K562 (cell line): ENCODE data around the gene NAV2. TPM values are rescaled to one million over a fixed set of nuclear protein-coding genes. Genes with fewer than 3 reads are reported as not detected.

Experiments
- ATAC-seq: fragments of 200-7000 bp; cut with Tn5 transposase; 3 replicates; pipeline ENCODE4 v1.9.1; 2020; ENCODE audit warnings: moderate library complexity
- BruUV-seq: library from RNA; stranded (reverse); fragments of 400-500 nt; replicated peaks from 2 replicates; lab custom pipeline; 2021; lab: Mats Ljungman, UMichigan
- CTCF ChIA-PET: fragments of 300-600 bp; formaldehyde crosslinking; extraction: SDS; loops from one replicate; lab custom pipeline; 2021; ENCODE audit warnings: low intra/inter-chr PET ratio; lab: Yijun Ruan, JAX
- POLR2A ChIA-PET: fragments of 300-600, 350-650 bp; sonication (Branson Sonifier 250); formaldehyde crosslinking; extraction: SDS; loops from one replicate; lab custom pipeline; 2021; ENCODE audit warnings: antibody characterized with exemption, inconsistent platforms; lab: Yijun Ruan, JAX
- DNase-seq, 4 experiments: peaks; one replicate each; pipeline versions ENCODE4 v3.0.0 to v3.0.0-alpha.2; 2011 to 2018; ENCODE audit warnings: low spot score in 3 of 4, mixed read lengths in 3 of 4; ENCODE audit errors: extremely low read depth in 1 of 4
- FAIRE-seq: peaks from 2 replicates; lab custom pipeline; 2011; peaks lifted over from hg19 to GRCh38; lab: Jason Lieb, UNC
- H2AFZ ChIP-seq: 2 replicates; pipeline ENCODE4 v1.6.0; 2011; ENCODE audit warnings: low read depth, low read length, control low read depth, inconsistent platforms
- H3K27ac ChIP-seq: fragments of 200-600 bp; 3 replicates; pipeline ENCODE4 v1.8.0; 2011; ENCODE audit warnings: low read depth, mild to moderate bottlenecking, control low read depth, inconsistent platforms, low read length, moderate library complexity, mixed read lengths; ENCODE audit errors: extremely low read depth
- H3K27me3 ChIP-seq, 2 experiments: fragments of 300-600 bp in 1 of 2; 2 replicates in 1 of 2; 3 replicates in 1 of 2; pipeline versions ENCODE4 v1.6.0 to v1.8.0; 2011; ENCODE audit warnings: inconsistent platforms in 2 of 2, low read length in 2 of 2, mild to moderate bottlenecking in 1 of 2, mixed read lengths in 1 of 2, moderate library complexity in 1 of 2; ENCODE audit not compliant: control insufficient read depth in 2 of 2, insufficient read depth in 2 of 2
- H3K36me3 ChIP-seq: fragments of 300-600 bp; 3 replicates; pipeline ENCODE4 v1.8.0; 2011; ENCODE audit warnings: mild to moderate bottlenecking, low read length, inconsistent platforms; ENCODE audit not compliant: control insufficient read depth, insufficient read depth
- H3K4me1 ChIP-seq, 2 experiments: fragments of 200-600 bp in 1 of 2; replicated peaks in 1 of 2; 2 replicates in 1 of 2; 3 replicates in 1 of 2; pipeline versions ENCODE4 v1.5.1 to v1.8.0; 2011; ENCODE audit warnings: inconsistent platforms in 2 of 2, low read length in 2 of 2, mild to moderate bottlenecking in 1 of 2, mixed read lengths in 1 of 2, moderate library complexity in 1 of 2; ENCODE audit not compliant: control insufficient read depth in 2 of 2, insufficient read depth in 2 of 2
- H3K4me2 ChIP-seq: 2 replicates; pipeline ENCODE4 v1.6.1; 2011; ENCODE audit warnings: low read length, control low read depth, inconsistent platforms, mixed read lengths; ENCODE audit not compliant: insufficient read depth
- H3K4me3 ChIP-seq: fragments of 200-600 bp; sonication (generic), shearing (Covaris generic); 2 replicates; pipeline ENCODE4 v1.5.1; 2016; ENCODE audit warnings: control low read depth, inconsistent platforms
- H3K79me2 ChIP-seq: fragments of 200-600 bp; 3 replicates; pipeline ENCODE4 v1.8.0; 2011; ENCODE audit warnings: low read length, inconsistent platforms; ENCODE audit not compliant: control insufficient read depth, insufficient read depth
- H3K9ac ChIP-seq, 2 experiments: 2 replicates each; pipeline versions ENCODE4 v1.6.0 to v1.6.1; 2011; ENCODE audit warnings: low read depth in 2 of 2, low read length in 2 of 2, control low read depth in 1 of 2, inconsistent platforms in 1 of 2, mild to moderate bottlenecking in 1 of 2, mixed read lengths in 1 of 2; ENCODE audit not compliant: insufficient read depth in 1 of 2
- H3K9me1 ChIP-seq: one replicate; pipeline ENCODE4 v1.6.0; 2011; ENCODE audit warnings: inconsistent platforms, mild to moderate bottlenecking, low read length, moderate library complexity; ENCODE audit not compliant: control insufficient read depth, insufficient read depth
- H3K9me3 ChIP-seq: replicated peaks from 2 replicates; pipeline ENCODE4 v1.5.1; 2011; ENCODE audit warnings: low read depth, low read length, inconsistent platforms; ENCODE audit not compliant: control insufficient read depth, insufficient read depth
- H4K20me1 ChIP-seq: replicated peaks from 2 replicates; pipeline ENCODE4 v1.6.1; 2011; ENCODE audit warnings: low read length, inconsistent platforms, mixed read lengths; ENCODE audit not compliant: control insufficient read depth, insufficient read depth
- CHD4 ChIP-seq: fragments of 200-600 bp; sonication (generic); IDR thresholded peaks from 3 replicates; pipeline ENCODE4 v1.6.1; 2012; ENCODE audit warnings: low read depth, mild to moderate bottlenecking, mixed read lengths, low read length, inconsistent platforms; ENCODE audit not compliant: insufficient read depth, insufficient replicate concordance, poor library complexity, severe bottlenecking
- ELF2 ChIP-seq: fragments of 250-450 bp; sonication (Bioruptor Pico); IDR thresholded peaks from 2 replicates; pipeline ENCODE4 v1.5.0; 2021; ENCODE audit warnings: mild to moderate bottlenecking
- FOXK2 ChIP-seq, 2 experiments: fragments of 450-650 bp; IDR thresholded peaks in 1 of 2; conservative IDR thresholded peaks in 1 of 2; 2 replicates each; pipeline ENCODE4 v1.6.1; 2016; ENCODE audit warnings: low read depth in 2 of 2, mild to moderate bottlenecking in 1 of 2
- FOXO4 ChIP-seq: fragments of 450-650 bp; formaldehyde crosslinking; IDR thresholded peaks from 2 replicates; pipeline ENCODE4 v1.4.0; 2020; ENCODE audit warnings: mild to moderate bottlenecking, moderate library complexity
- GATAD2A ChIP-seq: fragments of 450-650 bp; IDR thresholded peaks from 2 replicates; pipeline ENCODE4 v1.6.1; 2017
- IRF1 ChIP-seq: sonication (generic); formaldehyde crosslinking; IDR thresholded peaks from 2 replicates; pipeline ENCODE4 v1.8.0; 2022; ENCODE audit warnings: missing genetic modification reagents, mild to moderate bottlenecking, borderline replicate concordance
- JUNB ChIP-seq: fragments of 450-650 bp; formaldehyde crosslinking; conservative IDR thresholded peaks from 2 replicates; pipeline ENCODE4 v1.4.0; 2020; ENCODE audit warnings: mild to moderate bottlenecking
- LARP7 ChIP-seq: fragments of 450-650 bp; IDR thresholded peaks from 2 replicates; pipeline ENCODE4 v1.6.1; 2016
- POLR2A ChIP-seq: fragments of 450-650 bp; conservative IDR thresholded peaks from 2 replicates; pipeline ENCODE4 v1.6.1; 2016
- RNF2 ChIP-seq: sonication (generic); IDR thresholded peaks from 2 replicates; pipeline ENCODE4 v1.6.1; 2016
- SMARCE1 ChIP-seq: fragments of 450-650 bp; IDR thresholded peaks from 2 replicates; pipeline ENCODE4 v1.7.1; 2016; ENCODE audit warnings: mild to moderate bottlenecking
- ZBTB7A ChIP-seq: IDR thresholded peaks from 2 replicates; pipeline ENCODE4 v1.6.1; 2011; ENCODE audit warnings: low read depth, mild to moderate bottlenecking, low read length, moderate library complexity, borderline replicate concordance; ENCODE audit not compliant: control insufficient read depth
- WGBS: fragments of 100-300 bp; shearing (Covaris generic); methylation state at CpG from one replicate; pipeline ENCODE4 v1.1.6; 2016; ENCODE audit warnings: low coverage, mixed read lengths; ENCODE audit not compliant: insufficient coverage; ENCODE audit errors: missing lambda C conversion rate; 5-methylcytosine and 5-hydroxymethylcytosine counted together
- in situ Hi-C: fragments of 300-500 bp; cut with MboI; formaldehyde crosslinking; loops from 4 replicates; pipeline ENCODE4 v1.15.0; 2018; ENCODE audit warnings: inconsistent platforms, mixed read lengths
- intact Hi-C: fragments of 100-400 bp; cut with micrococcal nuclease; formaldehyde crosslinking; loops from 2 replicates; pipeline ENCODE4 v1.14.2; 2022
- polyA plus RNA-seq, 8 experiments: library from polyadenylated mRNA; depleted of rRNA in 4 of 8; stranded (reverse) in 5 of 8; unstranded in 3 of 8; fragments of >200 nt; fragmentation: Nextera tagmentation in 2 of 8; fragmentation: Illumina TruSeq in 1 of 8; extraction: Ambion mirVana in 2 of 8; extraction: Trizol in 1 of 8; gene quantifications; 2 replicates each; pipeline versions ENCODE4 v1.2.1 to v1.2.3, GENCODE V29; 2011 to 2014; ENCODE audit warnings: inconsistent platforms in 1 of 8, missing spikeins in 1 of 8
- total RNA-seq, 7 experiments: library from RNA; depleted of rRNA in 6 of 7; stranded (reverse); fragments of >200 nt in 6 of 7; fragmentation: Illumina TruSeq in 2 of 7; extraction: Trizol in 2 of 7; gene quantifications; 2 replicates each; pipeline versions ENCODE4 v1.2.1 to v1.2.3, GENCODE V29; 2011 to 2021; ENCODE audit warnings: low replicate concordance in 1 of 7
- TF ChIP-seq, protein P1 (sequence below): fragments of 250-450 bp; sonication (Bioruptor Pico); IDR thresholded peaks from 2 replicates; pipeline ENCODE4 v1.8.0; 2021; ENCODE audit warnings: borderline replicate concordance, mild to moderate bottlenecking, moderate library complexity; ENCODE audit not compliant: poor library complexity, severe bottlenecking

NAV2 gene
- total and polyA plus RNA-seq, 9 of the 15 experiments (the other 6 are each of a cell fraction or from before 2014, with no cell fraction given): 0.03 to 0.35 (median 0.05) TPM

DNA sequence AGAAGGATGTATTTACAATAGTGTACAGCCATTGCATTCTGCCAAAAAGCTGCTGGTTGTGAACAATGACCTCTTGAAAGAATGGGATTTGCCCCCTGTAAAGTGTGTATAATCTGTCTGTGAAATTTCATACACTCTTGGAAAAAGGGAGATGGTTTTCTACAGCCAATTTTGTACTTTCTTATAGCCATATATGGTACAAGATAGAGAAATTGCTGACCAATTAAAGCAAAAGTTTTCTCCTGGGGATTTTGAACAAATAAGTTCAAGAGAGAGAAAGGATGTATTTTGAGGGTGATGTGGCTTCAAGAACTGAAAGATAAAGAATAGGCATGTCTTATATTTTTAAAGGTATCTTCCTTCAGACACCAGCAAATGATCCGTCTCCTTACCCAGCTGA lies 211.0 kb downstream of the NAV2 start (continued):
- no peak for TF ChIP-seq CHD4
- no peak for TF ChIP-seq ELF2
- no peak for TF ChIP-seq FOXO4 (CRISPR knock-in tag)
- TF ChIP-seq LARP7: no peak
- TF ChIP-seq, all 486 proteins: peak for 0

- H3K9me3 ChIP-seq: no peaks in the 10 kb centered on the region
- CTCF ChIA-PET: no interaction called here
- no peak for ATAC-seq
- no peaks in the 10 kb centered on the region for H3K79me2 ChIP-seq
- H3K4me1 ChIP-seq: no peaks in the 10 kb centered on the region
- no peaks in the 10 kb centered on the region for H4K20me1 ChIP-seq
- H3K27me3 ChIP-seq: peaks cover 10 to 18% of the 10 kb centered on the region in 2 experiments; a peak in 4 of 5 replicates
- no peak for TF ChIP-seq ZBTB7A
- no peak for TF ChIP-seq JUNB
- TF ChIP-seq SMARCE1: no peak
- no peak for TF ChIP-seq POLR2A
- no peak for TF ChIP-seq FOXK2 (conservative IDR thresholded peaks at IDR 0.05 in 1 of 2, IDR thresholded peaks at IDR 0.05 in 1 of 2; ENCODE audit: low read depth in 2 of 2)
- TF ChIP-seq GATAD2A: no peak
- TF ChIP-seq, protein P1, sequence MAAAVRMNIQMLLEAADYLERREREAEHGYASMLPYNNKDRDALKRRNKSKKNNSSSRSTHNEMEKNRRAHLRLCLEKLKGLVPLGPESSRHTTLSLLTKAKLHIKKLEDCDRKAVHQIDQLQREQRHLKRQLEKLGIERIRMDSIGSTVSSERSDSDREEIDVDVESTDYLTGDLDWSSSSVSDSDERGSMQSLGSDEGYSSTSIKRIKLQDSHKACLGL: no peak
- TF ChIP-seq RNF2: no peak
- no peak for TF ChIP-seq IRF1 (CRISPR knock-in tag)
- intact Hi-C loops (no loop called here), in situ Hi-C loops (no loop called here)
- H3K36me3 ChIP-seq: no peaks in the 10 kb centered on the region
- no peak for DNase-seq
- H3K4me3 ChIP-seq: no peak overlapping the region
- FAIRE-seq: no peak
- H3K9me1 ChIP-seq: no peaks in the 10 kb centered on the region
- BruUV-seq: no TSS peak
- POLR2A ChIA-PET: no interaction called here
- H3K4me2 ChIP-seq: no peak overlapping the region
- no peak overlapping the region for H3K9ac ChIP-seq
- H2AFZ ChIP-seq: no peak overlapping the region
- no peak overlapping the region for H3K27ac ChIP-seq
- 0% methylated on average over 1 of the region's 1 CpG for WGBS
Observed at GRCh38 chr11:19924311-19924710, 211.7 kb downstream of the NAV2 start.
